ENCODE data around the gene PDGFC.

Gene PDGFC

GRCh38 chr4:156971676-156972378 lies at the start of gene PDGFC:
Gene PDGFC, minus strand, starts transcription at chr4:156971799. Its CDS starts 896 bp downstream, at chr4:156970903.
- TF ChIP-seq CTCF (IDR thresholded peaks at IDR 0.05; ENCODE audit: low read depth, low read length, missing control alignments), result peak; percentile 39
- no peak for DNase-seq (ENCODE audit: extremely low read depth, low read depth)
- peak within 1 kb of the TSS; percentile 72 for H3K4me3 ChIP-seq (replicated peaks; ENCODE audit: low read depth, low read length)

- no peak for DNase-seq (ENCODE audit: extremely low read depth, low read depth)
- no peak overlapping the region for H3K4me3 ChIP-seq (replicated peaks; ENCODE audit: low read depth, low read length)
- no peak for TF ChIP-seq CTCF (IDR thresholded peaks at IDR 0.05; ENCODE audit: low read depth, low read length, missing control alignments)
Observed at GRCh38 chr4:157020882-157021281, 49.3 kb upstream of the PDGFC start.

GRCh38 chr4:157018920-157019490 lies 47.4 kb upstream of the PDGFC start:
- no peak for DNase-seq (ENCODE audit: extremely low read depth, low read depth)
- no peak for TF ChIP-seq CTCF (IDR thresholded peaks at IDR 0.05; ENCODE audit: low read depth, low read length, missing control alignments)
- no peak overlapping the region for H3K4me3 ChIP-seq (replicated peaks; ENCODE audit: low read depth, low read length)

- no peak for TF ChIP-seq CTCF (IDR thresholded peaks at IDR 0.05; ENCODE audit: low read depth, low read length, missing control alignments)
- no peak overlapping the region for H3K4me3 ChIP-seq (replicated peaks; ENCODE audit: low read depth, low read length)
- peak; percentile 70 for DNase-seq (ENCODE audit: extremely low read depth, low read depth)
Observed at GRCh38 chr4:157014621-157015591, 43.3 kb upstream of the PDGFC start.

GRCh38 chr4:157013656-157014055 lies 42.1 kb upstream of the PDGFC start:
- H3K4me3 ChIP-seq (replicated peaks; ENCODE audit: low read depth, low read length), result no peak overlapping the region
- no peak for DNase-seq (ENCODE audit: extremely low read depth, low read depth)
- no peak for TF ChIP-seq CTCF (IDR thresholded peaks at IDR 0.05; ENCODE audit: low read depth, low read length, missing control alignments)

GRCh38 chr4:157012781-157013180 lies 41.2 kb upstream of the PDGFC start:
- no peak for DNase-seq (ENCODE audit: extremely low read depth, low read depth)
- TF ChIP-seq CTCF (IDR thresholded peaks at IDR 0.05; ENCODE audit: low read depth, low read length, missing control alignments), result no peak
- no peak overlapping the region for H3K4me3 ChIP-seq (replicated peaks; ENCODE audit: low read depth, low read length)

Measured in HFF-Myc (cell line).